ENCODE data around the gene PDZRN3.

DNA sequence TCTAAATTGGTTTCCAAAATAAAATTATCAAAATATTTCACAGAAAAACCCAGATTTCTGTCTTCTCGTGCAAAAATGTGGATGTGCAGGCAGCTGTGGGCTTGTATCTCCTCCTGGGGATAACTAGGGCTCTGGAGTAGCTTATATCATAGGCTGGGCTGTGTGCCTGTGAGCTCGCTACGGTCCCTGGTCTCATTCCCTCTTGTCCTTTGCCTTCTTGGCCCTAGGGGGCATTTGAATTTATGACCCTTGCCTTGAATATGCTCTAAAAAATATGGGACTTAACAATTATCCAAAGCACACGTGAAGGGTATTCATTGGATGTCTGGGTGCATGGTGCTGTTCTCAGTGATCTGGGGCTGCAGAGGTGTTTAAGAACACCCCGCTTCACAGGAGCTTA lies 132.6 kb downstream of the PDZRN3 start:
- TF ChIP-seq, protein P1, sequence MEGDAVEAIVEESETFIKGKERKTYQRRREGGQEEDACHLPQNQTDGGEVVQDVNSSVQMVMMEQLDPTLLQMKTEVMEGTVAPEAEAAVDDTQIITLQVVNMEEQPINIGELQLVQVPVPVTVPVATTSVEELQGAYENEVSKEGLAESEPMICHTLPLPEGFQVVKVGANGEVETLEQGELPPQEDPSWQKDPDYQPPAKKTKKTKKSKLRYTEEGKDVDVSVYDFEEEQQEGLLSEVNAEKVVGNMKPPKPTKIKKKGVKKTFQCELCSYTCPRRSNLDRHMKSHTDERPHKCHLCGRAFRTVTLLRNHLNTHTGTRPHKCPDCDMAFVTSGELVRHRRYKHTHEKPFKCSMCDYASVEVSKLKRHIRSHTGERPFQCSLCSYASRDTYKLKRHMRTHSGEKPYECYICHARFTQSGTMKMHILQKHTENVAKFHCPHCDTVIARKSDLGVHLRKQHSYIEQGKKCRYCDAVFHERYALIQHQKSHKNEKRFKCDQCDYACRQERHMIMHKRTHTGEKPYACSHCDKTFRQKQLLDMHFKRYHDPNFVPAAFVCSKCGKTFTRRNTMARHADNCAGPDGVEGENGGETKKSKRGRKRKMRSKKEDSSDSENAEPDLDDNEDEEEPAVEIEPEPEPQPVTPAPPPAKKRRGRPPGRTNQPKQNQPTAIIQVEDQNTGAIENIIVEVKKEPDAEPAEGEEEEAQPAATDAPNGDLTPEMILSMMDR (IDR thresholded peaks at IDR 0.05): no peak
- no peak for TF ChIP-seq POLR2AphosphoS5 (IDR thresholded peaks at IDR 0.05; ENCODE audit: low read depth, low read length)
- TF ChIP-seq, protein P2, sequence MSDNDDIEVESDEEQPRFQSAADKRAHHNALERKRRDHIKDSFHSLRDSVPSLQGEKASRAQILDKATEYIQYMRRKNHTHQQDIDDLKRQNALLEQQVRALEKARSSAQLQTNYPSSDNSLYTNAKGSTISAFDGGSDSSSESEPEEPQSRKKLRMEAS (IDR thresholded peaks at IDR 0.05; ENCODE audit: low read depth): no peak
- TF ChIP-seq NRF1 (IDR thresholded peaks at IDR 0.05; ENCODE audit: low read depth, low read length): no peak
- no peak for TF ChIP-seq MEF2A (IDR thresholded peaks at IDR 0.05; ENCODE audit: borderline replicate concordance, low read depth)
- no peak for TF ChIP-seq RCOR1 (IDR thresholded peaks at IDR 0.05; ENCODE audit: low read length)
- no peak for TF ChIP-seq RFX5 (IDR thresholded peaks at IDR 0.05; ENCODE audit: low read length)
- no peak for TF ChIP-seq MXI1 (IDR thresholded peaks at IDR 0.05; ENCODE audit: low read depth, low read length)
- no peak for TF ChIP-seq RXRA (IDR thresholded peaks at IDR 0.05; ENCODE audit: borderline replicate concordance, low read depth)
- TF ChIP-seq GABPA (IDR thresholded peaks at IDR 0.05; ENCODE audit: low read depth): no peak
- TF ChIP-seq TAF1 (IDR thresholded peaks at IDR 0.05; ENCODE audit: borderline replicate concordance, low read depth, low read length): no peak
- TF ChIP-seq GATA2 (CRISPR knock-in tag; IDR thresholded peaks at IDR 0.05): no peak

Measured in SK-N-SH (cell line).